ENCODE data around the gene KCNK15.
"Not testable (repeated sequence)": the region's sequence is repeated elsewhere in the genome, so short reads cannot be mapped to it uniquely, and the experiment has no call there.

The KCNK15 gene

DNA sequence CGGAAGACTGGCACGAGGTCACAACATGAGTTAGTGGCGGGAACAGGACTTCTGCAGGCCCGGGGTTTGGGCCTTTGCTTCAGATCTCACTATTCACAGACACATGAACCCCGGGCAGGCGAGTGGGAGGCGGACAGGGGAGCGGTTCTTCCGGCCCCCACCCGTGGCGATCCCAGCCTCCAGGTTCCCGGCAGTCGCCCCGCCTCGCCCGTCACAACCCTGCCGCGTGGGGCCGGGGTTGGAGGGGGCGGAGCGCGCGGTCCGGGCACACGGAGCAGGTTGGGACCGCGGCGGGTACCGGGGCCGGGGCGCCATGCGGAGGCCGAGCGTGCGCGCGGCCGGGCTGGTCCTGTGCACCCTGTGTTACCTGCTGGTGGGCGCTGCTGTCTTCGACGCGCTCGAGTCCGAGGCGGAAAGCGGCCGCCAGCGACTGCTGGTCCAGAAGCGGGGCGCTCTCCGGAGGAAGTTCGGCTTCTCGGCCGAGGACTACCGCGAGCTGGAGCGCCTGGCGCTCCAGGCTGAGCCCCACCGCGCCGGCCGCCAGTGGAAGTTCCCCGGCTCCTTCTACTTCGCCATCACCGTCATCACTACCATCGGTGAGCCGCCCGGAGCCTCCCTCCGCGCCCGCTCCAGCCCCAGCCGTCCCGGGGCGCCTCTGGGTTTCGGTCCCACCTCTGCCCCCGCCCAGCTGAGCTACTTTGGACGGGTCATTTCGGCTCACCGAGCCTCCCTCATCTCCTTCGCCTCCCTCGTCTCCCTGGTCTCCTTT lies at the start of gene KCNK15:
Gene KCNK15 (plus strand): TSS at position 268 of the 769 bp plus-strand sequence. CDS start 46 bp downstream, at position 314.
- H3K27ac Mint-ChIP-seq: peak within 1 kb of the TSS; percentile 77
- DNase-seq: peak; percentile 46
- peak within 1 kb of the TSS; percentile 71 for H3K4me3 Mint-ChIP-seq
- peaks cover 30% of the 10 kb centered on the region for H3K27me3 Mint-ChIP-seq
- peaks cover 16% of the 10 kb centered on the region for H3K4me1 Mint-ChIP-seq
- H3K36me3 Mint-ChIP-seq (ENCODE audit: low read depth): no peaks in the 10 kb centered on the region
- peak; percentile 50 for ATAC-seq
- no peaks in the 10 kb centered on the region for H3K9me3 Mint-ChIP-seq

DNA sequence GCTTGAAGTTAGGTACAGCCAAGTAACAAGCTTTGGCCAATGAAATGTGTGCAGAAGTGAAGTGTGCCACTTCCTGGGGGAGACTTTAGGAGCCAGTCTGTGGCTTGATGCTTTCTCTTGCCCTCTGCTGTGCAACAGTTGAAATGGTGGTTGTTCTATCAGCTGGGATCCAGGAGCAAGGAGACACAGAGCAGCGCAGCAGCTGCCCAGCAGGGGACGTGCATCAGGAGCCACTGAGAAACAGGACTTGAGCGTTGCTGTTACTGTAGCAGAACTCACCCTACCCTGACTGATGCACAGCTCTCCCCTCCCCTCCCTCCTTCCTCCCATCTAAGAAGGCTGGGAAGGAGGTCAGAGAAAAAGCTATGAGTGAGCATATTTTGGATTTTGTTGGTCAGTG lies 49.4 kb upstream of the KCNK15 start:
- Mint-ChIP-seq H3K4me3 (no peak overlapping the region), H3K27ac (no peak overlapping the region), H3K27me3 (no peaks in the 10 kb centered on the region), H3K4me1 (peaks cover 4% of the 10 kb centered on the region), H3K9me3 (no peaks in the 10 kb centered on the region), H3K36me3 (ENCODE audit: low read depth) (no peaks in the 10 kb centered on the region)
- ATAC-seq: no peak
- no peak for DNase-seq

DNA sequence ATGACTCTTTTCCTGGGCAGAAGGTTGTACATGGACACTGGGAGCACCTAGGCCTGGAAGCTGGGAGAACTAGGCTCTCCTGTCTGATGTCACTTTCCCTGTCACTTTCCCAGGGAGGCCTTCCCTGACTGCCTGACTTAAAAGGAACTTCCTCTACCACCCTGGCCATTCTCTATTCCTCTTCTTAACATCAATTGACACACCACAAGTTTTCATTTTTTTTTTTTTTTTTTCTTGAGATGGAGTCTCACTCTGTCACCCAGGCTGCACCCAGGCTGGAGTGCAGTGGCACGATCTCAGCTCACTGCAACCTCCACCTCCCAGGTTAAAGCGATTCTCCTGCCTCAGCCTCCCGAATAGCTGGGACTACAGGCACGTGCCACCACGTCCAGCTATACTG lies 48.6 kb upstream of the KCNK15 start:
- not testable (repeated sequence) for DNase-seq; H3K36me3 Mint-ChIP-seq (ENCODE audit: low read depth); H3K4me1 Mint-ChIP-seq; ATAC-seq; H3K4me3 Mint-ChIP-seq; H3K27me3 Mint-ChIP-seq; H3K9me3 Mint-ChIP-seq; H3K27ac Mint-ChIP-seq

DNA sequence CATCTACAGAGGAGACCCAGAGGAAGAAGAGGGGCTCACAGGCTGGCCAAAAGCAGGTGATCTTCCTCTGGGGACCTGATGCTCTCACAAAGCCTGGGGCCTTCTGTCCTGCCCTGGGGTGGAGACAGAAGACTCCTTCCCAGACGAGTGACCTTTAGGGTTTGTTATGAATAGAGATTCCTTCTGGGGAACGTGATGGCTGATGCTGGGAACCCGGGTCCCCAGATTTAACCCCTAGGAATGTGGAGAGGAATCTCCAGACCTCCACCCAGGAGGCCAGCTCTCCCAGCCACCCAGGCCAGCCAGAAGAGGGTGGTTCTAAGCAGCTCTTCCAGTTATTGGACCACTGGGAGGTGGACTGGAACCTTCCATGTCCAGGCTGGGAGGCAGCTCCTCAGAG lies 47.3 kb upstream of the KCNK15 start:
- H3K27ac Mint-ChIP-seq: no peak overlapping the region
- H3K4me1 Mint-ChIP-seq: peaks cover 4% of the 10 kb centered on the region
- H3K36me3 Mint-ChIP-seq (ENCODE audit: low read depth): no peaks in the 10 kb centered on the region
- H3K9me3 Mint-ChIP-seq: no peaks in the 10 kb centered on the region
- no peak for DNase-seq
- H3K27me3 Mint-ChIP-seq: no peaks in the 10 kb centered on the region
- no peak for ATAC-seq
- H3K4me3 Mint-ChIP-seq: no peak overlapping the region

DNA sequence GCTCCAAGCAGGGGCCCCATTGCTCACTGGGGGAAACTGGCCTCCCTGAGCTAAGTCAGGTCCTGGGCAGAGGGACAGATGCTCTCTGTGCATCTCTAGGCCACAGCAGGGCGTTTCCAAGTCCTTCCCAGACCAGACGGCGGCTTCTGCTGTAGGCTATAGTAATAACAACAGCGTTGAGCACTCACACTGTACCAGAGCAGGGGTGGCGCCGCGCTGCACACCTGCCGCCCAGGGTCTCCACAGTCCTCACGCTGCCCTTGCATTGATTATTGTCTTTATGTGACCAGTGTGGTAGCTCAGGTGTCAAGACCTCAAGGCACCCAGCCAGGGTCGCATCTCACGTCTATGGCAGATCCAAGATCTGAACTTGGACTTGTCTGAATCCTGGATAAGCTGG lies 45.4 kb upstream of the KCNK15 start:
- DNase-seq (no peak), ATAC-seq (no peak)
- H3K4me1 Mint-ChIP-seq: peaks cover 3% of the 10 kb centered on the region
- no peak overlapping the region for H3K27ac Mint-ChIP-seq
- H3K27me3 Mint-ChIP-seq: no peaks in the 10 kb centered on the region
- H3K36me3 Mint-ChIP-seq (ENCODE audit: low read depth): no peaks in the 10 kb centered on the region
- H3K4me3 Mint-ChIP-seq: no peak overlapping the region
- no peaks in the 10 kb centered on the region for H3K9me3 Mint-ChIP-seq

DNA sequence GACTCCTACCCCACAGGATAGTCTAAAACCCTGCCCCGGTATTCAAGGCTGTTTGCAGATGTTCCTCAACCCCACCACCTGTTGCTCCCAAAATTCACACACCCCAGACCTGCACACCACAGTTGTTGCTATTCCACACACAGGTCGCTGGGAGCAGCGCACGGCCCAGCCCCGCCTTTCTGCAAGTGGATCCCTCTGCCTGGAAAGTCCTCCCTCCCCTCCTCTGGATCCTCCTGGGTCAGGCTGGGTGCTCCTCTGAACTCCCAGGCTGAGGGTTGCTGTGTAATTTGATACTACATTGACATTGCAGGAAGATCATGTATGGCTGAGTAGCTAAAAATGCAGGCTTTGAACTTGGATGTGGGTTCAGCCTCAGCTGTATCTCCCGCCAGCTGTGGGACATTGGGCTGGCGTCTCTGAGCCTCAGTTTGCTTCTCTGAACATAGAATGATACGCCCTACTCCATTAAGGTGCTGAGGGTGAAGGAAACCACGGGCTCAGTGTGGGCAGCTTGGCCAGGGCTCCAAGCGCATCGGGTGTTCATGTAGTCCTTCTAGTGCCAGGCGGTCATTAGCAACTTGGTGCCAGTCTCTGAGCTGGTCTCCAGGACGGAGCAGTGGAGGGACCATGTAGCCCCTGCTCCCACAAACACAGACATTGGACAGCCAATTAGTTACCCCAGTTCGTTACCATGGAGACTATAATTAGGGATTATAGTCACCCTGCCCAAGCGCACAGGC lies 44.4 kb upstream of the KCNK15 start:
- no peak for DNase-seq
- Mint-ChIP-seq H3K4me3 (no peak overlapping the region), H3K9me3 (no peaks in the 10 kb centered on the region), H3K4me1 (no peaks in the 10 kb centered on the region), H3K27ac (no peak overlapping the region), H3K27me3 (no peaks in the 10 kb centered on the region), H3K36me3 (ENCODE audit: low read depth) (no peaks in the 10 kb centered on the region)
- ATAC-seq: no peak

DNA sequence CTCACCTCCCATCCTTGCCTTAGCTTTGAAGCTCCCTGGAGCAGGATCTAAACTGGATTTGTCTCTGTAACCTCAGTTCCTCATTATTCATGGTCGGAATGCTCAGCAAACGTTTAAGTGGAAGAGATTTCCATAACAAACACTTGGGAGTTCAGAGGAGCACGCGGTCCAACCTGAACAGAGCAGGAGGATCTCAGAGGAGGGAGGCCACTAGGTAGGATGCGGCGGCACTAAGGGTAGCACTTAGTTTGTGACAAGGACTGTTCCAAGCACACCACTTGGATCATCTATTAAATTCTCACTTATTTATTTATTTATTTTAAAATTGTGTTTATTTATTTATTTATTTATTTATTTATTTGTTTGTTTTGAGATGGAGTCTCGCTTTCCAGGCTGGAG lies 43.8 kb upstream of the KCNK15 start:
- no peak for ATAC-seq
- Mint-ChIP-seq H3K4me1 (no peaks in the 10 kb centered on the region), H3K27ac (no peak overlapping the region), H3K36me3 (ENCODE audit: low read depth) (no peaks in the 10 kb centered on the region), H3K9me3 (no peaks in the 10 kb centered on the region), H3K27me3 (no peaks in the 10 kb centered on the region), H3K4me3 (no peak overlapping the region)
- DNase-seq: no peak

DNA sequence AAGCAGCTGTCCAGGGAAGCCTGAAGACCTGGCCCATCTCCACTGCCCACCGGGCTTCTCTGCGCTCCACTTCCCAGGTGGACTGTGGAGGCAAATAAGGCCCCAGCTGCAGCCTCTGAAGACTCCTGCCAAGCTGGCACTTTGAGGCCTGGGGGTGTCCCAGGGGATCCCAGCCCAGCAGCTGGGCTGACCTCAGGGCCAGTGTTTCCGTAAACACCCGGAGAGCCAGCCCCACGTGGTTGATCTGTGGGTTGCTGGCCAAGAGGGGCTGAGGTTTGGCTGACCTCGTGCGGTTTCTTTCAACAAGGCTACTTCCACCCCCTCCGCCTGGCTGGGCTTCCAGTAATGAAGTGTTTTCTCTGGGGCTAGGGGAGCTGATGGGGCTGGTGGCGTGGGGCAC lies 42.9 kb upstream of the KCNK15 start:
- H3K36me3 Mint-ChIP-seq (ENCODE audit: low read depth): no peaks in the 10 kb centered on the region

DNA sequence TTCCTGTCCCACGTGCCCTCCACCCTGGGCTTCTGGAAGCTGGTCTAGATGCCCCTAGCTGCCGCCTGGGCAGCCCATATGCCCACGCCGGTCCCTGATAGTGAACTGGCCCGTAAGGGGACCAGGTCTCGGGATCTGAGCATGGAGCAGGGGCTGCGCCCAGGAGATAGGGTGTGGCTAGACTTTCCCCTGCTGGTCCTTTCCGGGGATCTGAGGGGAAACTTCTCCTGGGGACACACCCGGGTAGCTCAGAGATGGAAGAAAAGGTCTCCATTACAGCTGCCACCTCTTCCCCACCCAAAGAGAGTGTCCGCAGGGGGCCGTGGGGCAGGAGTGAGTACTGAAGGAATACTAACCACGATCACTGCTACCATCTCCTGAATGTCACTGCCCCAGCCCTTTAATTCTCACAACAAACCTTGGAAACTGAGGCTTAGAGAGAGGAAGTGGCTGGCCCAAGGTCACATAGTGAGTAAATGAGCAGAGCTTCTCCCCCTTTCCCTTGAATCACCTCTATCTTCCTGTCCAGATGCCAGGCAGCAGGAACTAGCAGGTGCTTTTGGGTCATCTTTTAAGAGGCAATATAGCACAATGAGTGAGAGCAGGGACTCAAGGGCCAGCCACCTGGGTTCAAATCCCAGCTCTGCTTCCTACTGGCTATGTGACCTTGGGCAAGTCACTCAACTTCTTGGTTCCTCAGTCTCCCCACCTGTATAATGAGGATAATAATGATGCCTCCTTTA lies 42.3 kb upstream of the KCNK15 start:
- no peaks in the 10 kb centered on the region for H3K27me3 Mint-ChIP-seq
- H3K4me3 Mint-ChIP-seq: no peak overlapping the region
- no peak overlapping the region for H3K27ac Mint-ChIP-seq
- DNase-seq (no peak), ATAC-seq (no peak)
- H3K36me3 Mint-ChIP-seq (ENCODE audit: low read depth): no peaks in the 10 kb centered on the region
- no peaks in the 10 kb centered on the region for H3K4me1 Mint-ChIP-seq
- H3K9me3 Mint-ChIP-seq: no peaks in the 10 kb centered on the region

More for the DNA sequence above, 42.9 kb upstream of the KCNK15 start:
- DNase-seq (no peak), ATAC-seq (no peak)
- Mint-ChIP-seq H3K4me1 (no peaks in the 10 kb centered on the region), H3K27me3 (no peaks in the 10 kb centered on the region), H3K4me3 (no peak overlapping the region), H3K27ac (no peak overlapping the region), H3K9me3 (no peaks in the 10 kb centered on the region)

DNA sequence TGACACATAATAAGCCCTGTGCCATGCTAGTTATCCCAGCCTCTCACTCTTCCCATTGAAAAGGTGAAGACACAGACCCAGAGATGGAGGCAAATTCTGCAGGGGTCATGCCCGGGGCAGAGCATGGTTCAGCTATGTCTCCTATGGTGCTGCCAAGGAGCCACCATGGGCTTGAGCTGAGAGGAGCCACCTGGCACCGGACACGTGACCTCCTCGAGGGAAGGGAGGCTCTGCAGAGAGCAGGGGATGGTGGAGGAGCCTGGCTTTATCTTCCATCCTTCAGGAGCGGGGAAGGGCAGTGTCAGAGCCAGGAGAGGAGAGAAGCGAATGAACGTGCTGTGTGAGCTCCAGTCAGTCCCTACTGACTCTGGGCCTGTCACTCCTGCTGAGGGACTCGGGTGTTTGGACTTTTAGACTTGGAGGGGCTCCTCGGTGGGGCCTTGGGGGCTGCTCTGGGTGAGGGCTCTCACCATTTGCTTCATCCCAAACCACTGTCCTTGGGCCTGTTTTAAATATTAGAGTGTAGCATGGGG lies 41.6 kb upstream of the KCNK15 start:
- Mint-ChIP-seq H3K4me1 (no peaks in the 10 kb centered on the region), H3K27ac (no peak overlapping the region), H3K27me3 (no peaks in the 10 kb centered on the region), H3K4me3 (no peak overlapping the region), H3K36me3 (ENCODE audit: low read depth) (no peaks in the 10 kb centered on the region), H3K9me3 (no peaks in the 10 kb centered on the region)
- ATAC-seq: no peak
- no peak for DNase-seq

DNA sequence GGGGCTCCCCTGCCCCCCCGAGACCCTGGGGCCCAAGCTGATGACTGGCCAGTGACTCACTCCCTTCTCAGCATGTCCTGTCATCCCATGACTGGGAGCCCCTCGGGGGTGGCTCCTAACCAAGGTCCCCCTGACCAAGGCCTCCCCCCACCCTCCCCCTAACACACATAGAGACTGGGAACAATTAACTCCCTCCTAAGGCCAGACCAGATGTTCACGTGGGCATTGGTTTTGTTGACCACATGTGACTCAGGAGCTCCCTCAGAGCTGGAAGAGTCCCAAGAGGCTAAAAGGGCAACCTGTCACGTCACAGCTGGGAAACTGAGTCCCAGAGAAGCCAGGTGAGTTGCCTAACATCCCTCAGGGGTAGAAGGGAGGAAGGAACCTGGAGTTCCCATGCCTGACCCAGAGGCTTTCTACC lies 41.1 kb upstream of the KCNK15 start:
- H3K27me3 Mint-ChIP-seq: no peaks in the 10 kb centered on the region
- H3K4me1 Mint-ChIP-seq: no peaks in the 10 kb centered on the region
- no peak overlapping the region for H3K4me3 Mint-ChIP-seq
- no peak overlapping the region for H3K27ac Mint-ChIP-seq
- H3K36me3 Mint-ChIP-seq (ENCODE audit: low read depth): no peaks in the 10 kb centered on the region
- no peak for ATAC-seq
- DNase-seq: no peak
- H3K9me3 Mint-ChIP-seq: no peaks in the 10 kb centered on the region

DNA sequence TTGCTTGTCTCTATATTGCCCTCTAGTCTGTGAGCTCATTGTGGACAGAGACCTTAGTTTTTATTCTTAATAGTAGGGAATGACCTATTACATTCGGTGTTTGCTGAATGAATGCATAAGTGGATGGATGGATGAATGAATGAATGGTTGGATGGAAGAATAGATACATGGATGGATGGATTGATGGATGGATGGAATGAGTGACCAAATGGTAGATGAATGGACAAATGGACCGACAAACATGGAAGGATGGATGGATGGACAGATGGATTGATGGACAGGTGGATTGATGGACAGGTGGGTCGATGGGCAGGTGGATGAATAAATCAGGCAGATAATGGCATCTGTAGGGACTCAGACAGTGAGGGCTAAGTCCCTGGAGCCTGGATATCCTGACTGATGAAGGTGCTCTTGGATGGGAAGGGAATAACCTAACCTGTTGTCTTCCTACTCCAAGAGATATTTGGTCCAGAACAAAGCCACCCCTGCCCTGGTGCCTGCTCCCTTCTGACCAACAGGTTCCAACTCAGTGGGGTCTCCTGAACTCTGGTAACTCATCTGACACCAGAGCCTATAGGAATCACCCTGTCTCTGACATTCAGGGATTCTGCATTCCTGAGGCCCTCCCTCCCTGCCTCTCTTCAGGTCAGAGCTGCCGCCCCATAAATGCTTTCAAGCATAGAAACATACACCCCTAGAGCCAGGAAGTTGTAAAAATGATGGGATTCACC lies 40.1 kb upstream of the KCNK15 start:
- Mint-ChIP-seq H3K4me1 (no peaks in the 10 kb centered on the region), H3K4me3 (no peak overlapping the region)

DNA sequence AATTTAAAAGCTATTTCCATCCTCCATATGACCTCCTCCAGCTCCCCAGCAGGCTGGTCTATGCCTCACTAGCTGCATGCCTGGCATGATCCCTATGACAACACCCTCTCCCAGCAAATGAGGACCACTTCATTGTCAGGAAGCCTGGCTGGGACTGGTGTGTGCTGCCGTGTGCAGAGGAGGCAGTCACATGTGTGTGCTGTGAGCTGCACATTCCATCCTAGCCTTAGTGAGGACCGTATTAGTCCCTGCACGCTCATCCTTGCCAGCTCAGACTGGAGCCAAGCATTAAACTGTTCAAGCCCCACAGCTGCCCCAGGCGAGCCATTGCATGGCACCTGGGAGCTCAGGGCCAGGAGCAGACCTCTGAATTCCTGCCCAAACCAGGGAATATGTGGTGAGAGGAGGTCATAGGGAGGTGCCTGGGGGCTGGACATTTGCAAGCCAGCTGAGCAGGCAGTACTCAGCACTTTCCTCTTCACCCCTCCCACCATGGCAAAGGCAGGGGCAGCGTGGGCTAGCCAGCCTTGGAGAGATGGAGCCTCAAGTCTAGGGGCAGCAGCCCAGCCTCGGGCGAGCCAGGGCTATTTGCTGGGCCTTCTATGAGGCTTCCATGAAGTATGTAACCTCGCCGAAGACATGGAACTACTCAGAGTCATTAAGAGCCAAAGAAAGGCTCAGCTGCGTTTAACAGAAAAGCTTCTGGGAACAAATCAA lies 39.2 kb upstream of the KCNK15 start:
- Mint-ChIP-seq H3K27me3 (no peaks in the 10 kb centered on the region), H3K36me3 (ENCODE audit: low read depth) (no peaks in the 10 kb centered on the region), H3K9me3 (no peaks in the 10 kb centered on the region), H3K27ac (no peak overlapping the region), H3K4me3 (no peak overlapping the region), H3K4me1 (no peaks in the 10 kb centered on the region)
- ATAC-seq (no peak), DNase-seq (no peak)

More for the DNA sequence above, 40.1 kb upstream of the KCNK15 start:
- H3K9me3 Mint-ChIP-seq: no peaks in the 10 kb centered on the region
- DNase-seq (no peak), ATAC-seq (no peak)
- H3K27ac Mint-ChIP-seq: no peak overlapping the region
- H3K27me3 Mint-ChIP-seq: no peaks in the 10 kb centered on the region
- no peaks in the 10 kb centered on the region for H3K36me3 Mint-ChIP-seq (ENCODE audit: low read depth)

All from activated naive CD8-positive, alpha-beta T cell treated with anti-CD3 and anti-CD28 coated beads, Interleukin-2, amount 50 U/mL, for 24 hours (primary cell).